GM12878 (cell line): Measurements from ENCODE around the gene DGKB. TPM values are rescaled to one million over a fixed set of nuclear protein-coding genes. Genes with fewer than 3 reads are reported as not detected.

Experiments
- ATAC-seq: fragments of 200-7000 bp; cut with Tn5 transposase; 3 replicates; pipeline ENCODE4 v1.9.1; 2020; ENCODE audit warnings: mild to moderate bottlenecking, moderate library complexity
- BruUV-seq: library from RNA; stranded (reverse); fragments of 400-500 nt; replicated peaks from 2 replicates; lab custom pipeline; 2021; lab: Mats Ljungman, UMichigan
- CTCF ChIA-PET: fragments of 300-600 bp; sonication (Branson Sonifier 250); formaldehyde crosslinking; extraction: SDS; loops from one replicate; lab custom pipeline; 2021; ENCODE audit warnings: inconsistent platforms; lab: Yijun Ruan, JAX
- POLR2A ChIA-PET: fragments of 350-600 bp; formaldehyde crosslinking; extraction: SDS; loops from one replicate; lab custom pipeline; 2021; ENCODE audit warnings: inconsistent platforms; lab: Charles Lee
- RAD21 ChIA-PET: fragments of 300-600 bp; sonication (Branson Sonifier 250); formaldehyde crosslinking; loops from one replicate; lab custom pipeline; 2023; ENCODE audit warnings: antibody characterized with exemption; ENCODE audit not compliant: unreplicated experiment; lab: Charles Lee
- SMC1A ChIA-PET: fragments of 300-600 bp; sonication (Branson Sonifier 250); formaldehyde crosslinking; loops from one replicate; lab custom pipeline; 2023; ENCODE audit not compliant: unreplicated experiment, uncharacterized antibody; lab: Charles Lee
- DNase-seq: peaks from one replicate; pipeline ENCODE4 v3.0.0-alpha.2; 2011; ENCODE audit warnings: low read depth, low spot score
- FAIRE-seq: peaks from 3 replicates; lab custom pipeline; 2011; peaks lifted over from hg19 to GRCh38; lab: Jason Lieb, UNC
- H2AFZ ChIP-seq: 2 replicates; pipeline ENCODE4 v1.6.0; 2011; ENCODE audit warnings: low read depth, low read length, control low read depth; ENCODE audit not compliant: control insufficient read depth
- H3K27ac ChIP-seq: 2 replicates; pipeline ENCODE4 v1.5.1; 2011; ENCODE audit warnings: control low read depth; ENCODE audit not compliant: control insufficient read depth, insufficient read depth
- H3K27me3 ChIP-seq, 2 experiments: replicated peaks in 1 of 2; 2 replicates each; pipeline versions ENCODE4 v1.6.0 to v1.6.1; 2011; ENCODE audit warnings: low read length in 1 of 2; ENCODE audit not compliant: control insufficient read depth in 2 of 2, insufficient read depth in 2 of 2
- H3K36me3 ChIP-seq, 2 experiments: 2 replicates each; pipeline ENCODE4 v1.5.1; 2011; ENCODE audit warnings: low read length in 1 of 2; ENCODE audit not compliant: control insufficient read depth in 2 of 2, insufficient read depth in 2 of 2
- H3K4me1 ChIP-seq: 2 replicates; pipeline ENCODE4 v1.6.1; 2011; ENCODE audit warnings: mild to moderate bottlenecking, low read length, moderate library complexity, mixed read lengths; ENCODE audit not compliant: control insufficient read depth, insufficient read depth
- H3K4me2 ChIP-seq: 2 replicates; pipeline ENCODE4 v1.6.0; 2011; ENCODE audit warnings: control low read depth; ENCODE audit not compliant: control insufficient read depth, insufficient read depth
- H3K4me3 ChIP-seq: fragments of 200-600 bp; sonication (generic); 2 replicates; pipeline ENCODE4 v1.5.1; 2016
- H3K79me2 ChIP-seq: 2 replicates; pipeline ENCODE4 v1.6.0; 2011; ENCODE audit warnings: low read length; ENCODE audit not compliant: control insufficient read depth, insufficient read depth
- H3K9ac ChIP-seq: 2 replicates; pipeline ENCODE4 v1.8.0; 2011; ENCODE audit warnings: low read length, control low read depth, mixed read lengths; ENCODE audit not compliant: control insufficient read depth, insufficient read depth
- H3K9me3 ChIP-seq: replicated peaks from 3 replicates; pipeline ENCODE4 v1.5.1; 2011; ENCODE audit warnings: mild to moderate bottlenecking, low read length; ENCODE audit not compliant: control insufficient read depth, insufficient read depth
- H4K20me1 ChIP-seq: 2 replicates; pipeline ENCODE4 v1.6.0; 2011; ENCODE audit not compliant: control insufficient read depth, insufficient read depth
- CHD2 ChIP-seq: IDR thresholded peaks from 2 replicates; pipeline ENCODE4 v1.6.1; 2011; ENCODE audit warnings: low read depth, low read length, improper control_type of control experiment, borderline replicate concordance
- EP300 ChIP-seq, 2 experiments: fragments of 150-350 bp in 1 of 2; IDR thresholded peaks; 2 replicates each; pipeline ENCODE4 v1.6.1; 2011 to 2012; ENCODE audit warnings: low read depth in 2 of 2, low read length in 2 of 2, borderline replicate concordance in 1 of 2, improper control_type of control experiment in 1 of 2, inconsistent platforms in 1 of 2; ENCODE audit not compliant: control insufficient read depth in 1 of 2
- GATAD2B ChIP-seq: fragments of 450-650 bp; conservative IDR thresholded peaks from 2 replicates; pipeline ENCODE4 v1.6.1; 2017; ENCODE audit warnings: low read depth, mild to moderate bottlenecking, moderate library complexity
- HDGF ChIP-seq: fragments of 450-650 bp; IDR thresholded peaks from 2 replicates; pipeline ENCODE4 v1.6.1; 2016; ENCODE audit warnings: antibody characterized with exemption
- KAT2A ChIP-seq: conservative IDR thresholded peaks from 2 replicates; pipeline ENCODE4 v1.6.1; 2011; ENCODE audit warnings: low read depth, low read length; ENCODE audit not compliant: control insufficient read depth
- PML ChIP-seq: IDR thresholded peaks from 2 replicates; pipeline ENCODE4 v1.6.1; 2012; ENCODE audit warnings: low read length, inconsistent platforms
- SUZ12 ChIP-seq: fragments of 200-600 bp; sonication (generic); IDR thresholded peaks from one replicate; pipeline ENCODE4 v1.6.1; 2018; ENCODE audit warnings: antibody characterized with exemption, mild to moderate bottlenecking; ENCODE audit not compliant: unreplicated experiment
- TBL1XR1 ChIP-seq: IDR thresholded peaks from 2 replicates; pipeline ENCODE4 v1.6.1; 2012; ENCODE audit warnings: low read depth, low read length, improper control_type of control experiment
- TCF3 ChIP-seq: IDR thresholded peaks from 2 replicates; pipeline ENCODE4 v1.6.1; 2012; ENCODE audit warnings: low read depth, mild to moderate bottlenecking, low read length, borderline replicate concordance; ENCODE audit not compliant: insufficient read depth
- TCF7 ChIP-seq: IDR thresholded peaks from 2 replicates; pipeline ENCODE4 v1.6.1; 2014; ENCODE audit warnings: antibody characterized with exemption, borderline replicate concordance
- YBX1 ChIP-seq: fragments of 450-650 bp; IDR thresholded peaks from 2 replicates; pipeline ENCODE4 v1.6.1; 2016; ENCODE audit warnings: antibody characterized with exemption
- ZNF217 ChIP-seq: fragments of 450-650 bp; IDR thresholded peaks from 2 replicates; pipeline ENCODE4 v1.6.1; 2017; ENCODE audit warnings: antibody characterized with exemption, mild to moderate bottlenecking
- WGBS: methylation state at CpG from one replicate; pipeline ENCODE4 v1.1.6; 2016; ENCODE audit warnings: low lambda C conversion rate; ENCODE audit not compliant: insufficient replicate concordance, insufficient coverage; ENCODE audit errors: missing lambda C conversion rate; 5-methylcytosine and 5-hydroxymethylcytosine counted together
- in situ Hi-C: fragments of 300-500 bp; cut with MboI; formaldehyde crosslinking; loops from 9 replicates; pipeline ENCODE4 v1.14.3; 2018; ENCODE audit warnings: mixed read lengths
- intact Hi-C: fragments of 100-400 bp; cut with micrococcal nuclease; formaldehyde crosslinking; loops from one replicate; pipeline ENCODE4 v1.14.2; 2022; ENCODE audit not compliant: unreplicated experiment
- polyA plus RNA-seq, 11 experiments: library from polyadenylated mRNA; depleted of rRNA in 4 of 11; unstranded in 6 of 11; stranded (reverse) in 5 of 11; fragments of >200 nt; fragmentation: Nextera tagmentation in 4 of 11; fragmentation: Illumina TruSeq in 1 of 11; extraction: Ambion mirVana in 4 of 11; extraction: Trizol in 1 of 11; gene quantifications; 1 replicate in 1 of 11; 2 replicates in 10 of 11; pipeline versions ENCODE4 v1.2.1 to v1.2.3, GENCODE V29; 2011 to 2016; ENCODE audit warnings: inconsistent platforms in 2 of 11, missing spikeins in 2 of 11, low read depth in 1 of 11
- total RNA-seq, 4 experiments: library from RNA; depleted of rRNA in 3 of 4; stranded (reverse); fragments of >200 nt in 3 of 4; fragmentation: Illumina TruSeq in 1 of 4; extraction: Trizol in 1 of 4; gene quantifications; 2 replicates each; pipeline versions ENCODE4 v1.2.1 to v1.2.3, GENCODE V29; 2013 to 2021
- TF ChIP-seq, protein P1 (sequence below): fragments of 450-650 bp; IDR thresholded peaks from 2 replicates; pipeline ENCODE4 v1.6.1; 2014; ENCODE audit warnings: mild to moderate bottlenecking
- TF ChIP-seq, protein P2 (sequence below): fragments of 450-650 bp; conservative IDR thresholded peaks from 2 replicates; pipeline ENCODE4 v1.6.1; 2017; ENCODE audit warnings: mild to moderate bottlenecking, moderate library complexity
- TF ChIP-seq, protein P3 (sequence below): IDR thresholded peaks from 2 replicates; pipeline ENCODE4 v1.6.1; 2012; ENCODE audit warnings: low read depth, low read length, improper control_type of control experiment

The DGKB gene
- total and polyA plus RNA-seq, 10 of the 15 experiments (the other 5 are each of a cell fraction or from before 2014, with no cell fraction given), result 0.02 to 0.10 (median 0.04) TPM; not detected in 6

DNA sequence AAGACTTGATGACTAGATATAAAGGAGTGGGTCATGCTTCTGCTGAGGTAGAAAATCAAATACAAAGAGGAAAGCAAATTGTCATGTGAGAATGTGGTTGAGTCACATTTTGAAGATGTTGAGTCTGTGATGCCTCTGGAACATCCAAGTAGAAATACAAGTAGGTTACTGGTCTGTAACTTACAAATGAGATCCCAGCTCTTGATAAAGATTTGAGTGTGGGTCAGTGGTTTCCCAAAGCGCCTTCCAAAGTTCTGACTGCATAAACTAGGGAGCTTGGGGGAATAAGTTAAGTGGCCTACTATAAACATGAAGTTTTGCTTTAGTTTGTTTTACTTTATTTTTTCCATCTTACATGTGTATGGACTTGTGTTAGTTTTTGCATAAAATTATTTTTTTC, 768.8 kb downstream of the DGKB start:
- ChIA-PET POLR2A (no interaction called here), SMC1A (interaction anchor here (1.0 kb wide), 1 partner anchor 14 kb away, joined by 3 read pairs; no protein-coding TSS in a partner anchor), CTCF (no interaction called here), RAD21 (no interaction called here)
- no peak overlapping the region for H2AFZ ChIP-seq
- WGBS, result 0% methylated on average over 1 of the region's 1 CpG
- FAIRE-seq, result no peak
- TF ChIP-seq TBL1XR1, result no peak
- no peak for TF ChIP-seq KAT2A
- TF ChIP-seq EP300 (IDR thresholded peaks at IDR 0.05; ENCODE audit: borderline replicate concordance in 1 of 2, control insufficient read depth in 1 of 2, low read depth in 2 of 2, low read length in 2 of 2), result no peak
- TF ChIP-seq CHD2, result no peak
- TF ChIP-seq, protein P1, sequence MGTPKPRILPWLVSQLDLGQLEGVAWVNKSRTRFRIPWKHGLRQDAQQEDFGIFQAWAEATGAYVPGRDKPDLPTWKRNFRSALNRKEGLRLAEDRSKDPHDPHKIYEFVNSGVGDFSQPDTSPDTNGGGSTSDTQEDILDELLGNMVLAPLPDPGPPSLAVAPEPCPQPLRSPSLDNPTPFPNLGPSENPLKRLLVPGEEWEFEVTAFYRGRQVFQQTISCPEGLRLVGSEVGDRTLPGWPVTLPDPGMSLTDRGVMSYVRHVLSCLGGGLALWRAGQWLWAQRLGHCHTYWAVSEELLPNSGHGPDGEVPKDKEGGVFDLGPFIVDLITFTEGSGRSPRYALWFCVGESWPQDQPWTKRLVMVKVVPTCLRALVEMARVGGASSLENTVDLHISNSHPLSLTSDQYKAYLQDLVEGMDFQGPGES, result no peak
- no peak overlapping the region for H3K9ac ChIP-seq
- no peak overlapping the region for H3K4me3 ChIP-seq
- no peaks in the 10 kb centered on the region for H3K9me3 ChIP-seq
- H4K20me1 ChIP-seq, result no peaks in the 10 kb centered on the region
- no TSS peak for BruUV-seq
- no peak for DNase-seq
- no peaks in the 10 kb centered on the region for H3K36me3 ChIP-seq
- ATAC-seq, result no peak
- in situ Hi-C loops, result no loop called here
- no peaks in the 10 kb centered on the region for H3K27me3 ChIP-seq
- no peak overlapping the region for H3K4me2 ChIP-seq
- intact Hi-C loops, result no loop called here
- H3K27ac ChIP-seq, result no peak overlapping the region
- no peaks in the 10 kb centered on the region for H3K79me2 ChIP-seq
- H3K4me1 ChIP-seq, result no peaks in the 10 kb centered on the region

DNA sequence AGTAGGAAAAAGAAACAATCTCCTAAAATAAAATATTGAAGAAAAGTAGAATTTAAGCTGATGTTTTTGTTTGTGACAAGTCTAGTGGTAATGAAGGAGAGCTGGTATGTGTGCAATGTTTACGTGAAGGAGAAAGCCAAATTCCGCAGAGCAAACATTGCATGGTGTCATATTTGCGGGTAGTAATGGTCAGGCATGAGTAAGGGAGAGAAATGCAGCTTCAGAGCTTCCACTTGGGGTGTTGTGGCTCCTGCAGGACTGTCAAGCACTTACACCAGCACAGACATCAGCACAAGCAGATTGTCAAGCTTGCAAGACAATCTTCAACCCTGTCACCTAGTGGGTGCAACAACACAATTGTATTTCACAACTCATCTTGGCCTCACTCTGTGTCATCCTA, 776.6 kb downstream of the DGKB start:
- Histone ChIP-seq H3K9ac (no peak overlapping the region), H3K27ac (no peak overlapping the region), H3K27me3 (no peaks in the 10 kb centered on the region), H3K36me3 (no peaks in the 10 kb centered on the region), H3K4me3 (no peak overlapping the region), H2AFZ (no peak overlapping the region), H3K4me1 (no peaks in the 10 kb centered on the region), H3K79me2 (no peaks in the 10 kb centered on the region), H4K20me1 (no peaks in the 10 kb centered on the region), H3K4me2 (no peak overlapping the region), H3K9me3 (no peaks in the 10 kb centered on the region)
- DNase-seq (no peak), ATAC-seq (no peak), FAIRE-seq (no peak)
- ChIA-PET RAD21 (no interaction called here), CTCF (no interaction called here), SMC1A (interaction anchor here (1.1 to 1.5 kb wide), 2 partner anchors 11 to 566 kb away, joined by 4 read pairs; no protein-coding TSS in a partner anchor), POLR2A (no interaction called here)
- in situ Hi-C loops, result no loop called here
- WGBS, result 22% methylated on average over 3 of the region's 3 CpGs
- intact Hi-C loops, result no loop called here
- BruUV-seq, result no TSS peak
- no peak for TF ChIP-seq ZNF217
- TF ChIP-seq HDGF, result no peak
- TF ChIP-seq YBX1, result no peak
- TF ChIP-seq, protein P2, sequence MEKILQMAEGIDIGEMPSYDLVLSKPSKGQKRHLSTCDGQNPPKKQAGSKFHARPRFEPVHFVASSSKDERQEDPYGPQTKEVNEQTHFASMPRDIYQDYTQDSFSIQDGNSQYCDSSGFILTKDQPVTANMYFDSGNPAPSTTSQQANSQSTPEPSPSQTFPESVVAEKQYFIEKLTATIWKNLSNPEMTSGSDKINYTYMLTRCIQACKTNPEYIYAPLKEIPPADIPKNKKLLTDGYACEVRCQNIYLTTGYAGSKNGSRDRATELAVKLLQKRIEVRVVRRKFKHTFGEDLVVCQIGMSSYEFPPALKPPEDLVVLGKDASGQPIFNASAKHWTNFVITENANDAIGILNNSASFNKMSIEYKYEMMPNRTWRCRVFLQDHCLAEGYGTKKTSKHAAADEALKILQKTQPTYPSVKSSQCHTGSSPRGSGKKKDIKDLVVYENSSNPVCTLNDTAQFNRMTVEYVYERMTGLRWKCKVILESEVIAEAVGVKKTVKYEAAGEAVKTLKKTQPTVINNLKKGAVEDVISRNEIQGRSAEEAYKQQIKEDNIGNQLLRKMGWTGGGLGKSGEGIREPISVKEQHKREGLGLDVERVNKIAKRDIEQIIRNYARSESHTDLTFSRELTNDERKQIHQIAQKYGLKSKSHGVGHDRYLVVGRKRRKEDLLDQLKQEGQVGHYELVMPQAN, result no peak
- TF ChIP-seq GATAD2B, result no peak
- TF ChIP-seq PML, result no peak
- no peak for TF ChIP-seq SUZ12
- TF ChIP-seq, protein P3, sequence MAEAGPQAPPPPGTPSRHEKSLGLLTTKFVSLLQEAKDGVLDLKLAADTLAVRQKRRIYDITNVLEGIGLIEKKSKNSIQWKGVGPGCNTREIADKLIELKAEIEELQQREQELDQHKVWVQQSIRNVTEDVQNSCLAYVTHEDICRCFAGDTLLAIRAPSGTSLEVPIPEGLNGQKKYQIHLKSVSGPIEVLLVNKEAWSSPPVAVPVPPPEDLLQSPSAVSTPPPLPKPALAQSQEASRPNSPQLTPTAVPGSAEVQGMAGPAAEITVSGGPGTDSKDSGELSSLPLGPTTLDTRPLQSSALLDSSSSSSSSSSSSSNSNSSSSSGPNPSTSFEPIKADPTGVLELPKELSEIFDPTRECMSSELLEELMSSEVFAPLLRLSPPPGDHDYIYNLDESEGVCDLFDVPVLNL, result no peak
- TF ChIP-seq TCF3, result no peak
- no peak for TF ChIP-seq TCF7
